Neural progenitor cell (in vitro differentiated cells): ENCODE data around the gene TRIO.

ENCODE experiments used
- CTCF ChIP-seq: fragments of 200-600 bp; sonication (generic); IDR thresholded peaks from 2 replicates; pipeline ENCODE4 v1.5.1; 2017; ENCODE audit warnings: antibody characterized with exemption, mild to moderate bottlenecking
- EZH2 ChIP-seq: fragments of 200-600 bp; sonication (generic); IDR thresholded peaks from 2 replicates; pipeline ENCODE4 v1.6.1; 2017; ENCODE audit warnings: antibody characterized with exemption, mild to moderate bottlenecking, moderate library complexity
- EZH2phosphoT487 ChIP-seq: fragments of 200-600 bp; sonication (generic); IDR thresholded peaks from 2 replicates; pipeline ENCODE4 v1.6.1; 2017; ENCODE audit warnings: antibody characterized with exemption

GRCh38 chr5:14218897-14219573 lies 75.9 kb downstream of the TRIO start:
- no peak for TF ChIP-seq CTCF
- no peak for TF ChIP-seq EZH2
- TF ChIP-seq EZH2phosphoT487 = no peak
